Endodermal cell (in vitro differentiated cells): ENCODE measurements around the gene G6PC2. TPM values are rescaled to one million over a fixed set of nuclear protein-coding genes. Genes with fewer than 3 reads are reported as not detected.
A peak's percentile ranks its signal among the peaks of the same experiment; 100 is the strongest.

Experiments
- DNase-seq: peaks from one replicate; pipeline ENCODE4 v3.0.0-alpha.2; 2017
- H3K27ac ChIP-seq: 2 replicates; pipeline ENCODE4 v1.5.1; 2013; ENCODE audit warnings: mild to moderate bottlenecking, low read depth, low read length, moderate library complexity
- H3K27me3 ChIP-seq: 2 replicates; pipeline ENCODE4 v1.6.1; 2013; ENCODE audit warnings: mild to moderate bottlenecking, low read length, moderate library complexity; ENCODE audit not compliant: insufficient read depth, control insufficient read depth, poor library complexity, severe bottlenecking
- H3K36me3 ChIP-seq: 2 replicates; pipeline ENCODE4 v1.7.0; 2013; ENCODE audit warnings: mild to moderate bottlenecking, low read length, moderate library complexity; ENCODE audit not compliant: control insufficient read depth, insufficient read depth
- H3K4me1 ChIP-seq: one replicate; pipeline ENCODE4 v1.7.0; 2013; ENCODE audit warnings: low read length; ENCODE audit not compliant: control insufficient read depth, insufficient read depth
- H3K4me3 ChIP-seq: 2 replicates; pipeline ENCODE4 v1.5.1; 2013; ENCODE audit warnings: mild to moderate bottlenecking, low read length, moderate library complexity
- H3K9ac ChIP-seq: 2 replicates; pipeline ENCODE4 v1.6.1; 2013; ENCODE audit warnings: mild to moderate bottlenecking, low read length, moderate library complexity; ENCODE audit not compliant: poor library complexity, severe bottlenecking; ENCODE audit errors: extremely low read depth
- H3K9me3 ChIP-seq: 2 replicates; pipeline ENCODE4 v1.6.1; 2013; ENCODE audit warnings: mild to moderate bottlenecking, low read length, moderate library complexity; ENCODE audit not compliant: control insufficient read depth
- H3K27ac Mint-ChIP-seq: 2 replicates; pipeline ENCODE4 v1.8.0; 2020; ENCODE audit warnings: mixed read lengths
- H3K27me3 Mint-ChIP-seq: 2 replicates; pipeline ENCODE4 v1.8.0; 2021; ENCODE audit warnings: mild to moderate bottlenecking, mixed read lengths; ENCODE audit not compliant: insufficient read depth
- H3K36me3 Mint-ChIP-seq: 2 replicates; pipeline ENCODE4 v1.8.0; 2020; ENCODE audit warnings: low read depth, mixed read lengths
- H3K4me1 Mint-ChIP-seq: 2 replicates; pipeline ENCODE4 v1.8.0; 2020; ENCODE audit warnings: mixed read lengths
- H3K4me3 Mint-ChIP-seq: 2 replicates; pipeline ENCODE4 v1.8.0; 2020; ENCODE audit warnings: mild to moderate bottlenecking, moderate library complexity, mixed read lengths
- H3K9me3 Mint-ChIP-seq: 2 replicates; pipeline ENCODE4 v1.8.0; 2020; ENCODE audit warnings: mild to moderate bottlenecking, mixed read lengths
- CTCF ChIP-seq: fragments of 200-600 bp; sonication (generic); conservative IDR thresholded peaks from 2 replicates; pipeline ENCODE4 v1.5.0; 2021; ENCODE audit warnings: antibody characterized with exemption, mild to moderate bottlenecking
- WGBS, 2 experiments: methylation state at CpG; one replicate each; pipeline versions ENCODE4 v1.1.5 to v1.1.7; 2013; ENCODE audit warnings: missing lambda C conversion rate in 2 of 2, mixed read lengths in 1 of 2; ENCODE audit not compliant: insufficient coverage in 1 of 2, insufficient read length in 1 of 2; 5-methylcytosine and 5-hydroxymethylcytosine counted together
- total RNA-seq, 2 donors: library from RNA; stranded (reverse); fragmentation: NEBNext Ultra II Directional in 1 of 2; extraction: Animal tissue kit (Norgen Biotek cat#: 25700) in 1 of 2; gene quantifications; 2 replicates in 1 of 2; 3 replicates in 1 of 2; pipeline ENCODE4 v1.2.1, GENCODE V29; 2021

G6PC2 gene
- total RNA-seq, 2 donors from 2014 or later: not detected

GRCh38 chr2:168907940-168908662 is 7.0 kb downstream of the G6PC2 start:
- DNase-seq: peak; percentile 82
- H3K9ac ChIP-seq: no peak overlapping the region
- no peaks in the 10 kb centered on the region for H3K9me3 ChIP-seq
- no peak overlapping the region for H3K27ac ChIP-seq
- no peaks in the 10 kb centered on the region for H3K9me3 Mint-ChIP-seq
- peaks cover 29% of the 10 kb centered on the region for H3K27me3 Mint-ChIP-seq
- H3K4me3 ChIP-seq: no peak overlapping the region
- TF ChIP-seq CTCF: peak; percentile 65
- H3K36me3 Mint-ChIP-seq: no peaks in the 10 kb centered on the region
- no peak overlapping the region for H3K4me3 Mint-ChIP-seq
- peaks cover 35% of the 10 kb centered on the region for H3K4me1 Mint-ChIP-seq
- H3K36me3 ChIP-seq: no peaks in the 10 kb centered on the region
- H3K4me1 ChIP-seq: no peaks in the 10 kb centered on the region
- no peak overlapping the region for H3K27ac Mint-ChIP-seq
- 65 to 69% methylated on average over 3 to 8 of the region's 8 CpGs for WGBS, 2 experiments
- peaks cover 23% of the 10 kb centered on the region for H3K27me3 ChIP-seq

GRCh38 chr2:168910330-168910729 is 9.2 kb downstream of the G6PC2 start:
- Mint-ChIP-seq H3K4me1 (peaks cover 35% of the 10 kb centered on the region), H3K36me3 (no peaks in the 10 kb centered on the region), H3K4me3 (no peak overlapping the region), H3K27me3 (peaks cover 32% of the 10 kb centered on the region), H3K27ac (no peak overlapping the region), H3K9me3 (peaks cover under 1% of the 10 kb centered on the region)
- WGBS, 2 experiments: 59 to 77% methylated on average over 3 to 5 of the region's 5 CpGs
- Histone ChIP-seq H3K9me3 (peaks cover under 1% of the 10 kb centered on the region), H3K27me3 (peaks cover 24% of the 10 kb centered on the region), H3K36me3 (no peaks in the 10 kb centered on the region), H3K9ac (no peak overlapping the region), H3K4me1 (no peaks in the 10 kb centered on the region), H3K27ac (no peak overlapping the region), H3K4me3 (no peak overlapping the region)
- no peak for DNase-seq
- TF ChIP-seq CTCF: no peak

- peaks cover 12% of the 10 kb centered on the region for H3K9me3 ChIP-seq
- Mint-ChIP-seq H3K36me3 (no peaks in the 10 kb centered on the region), H3K27ac (no peak overlapping the region), H3K4me1 (peaks cover 33% of the 10 kb centered on the region), H3K27me3 (peaks cover 22% of the 10 kb centered on the region), H3K4me3 (peak overlapping the region; percentile 44), H3K9me3 (peaks cover 9% of the 10 kb centered on the region)
- no peak for DNase-seq
- no peak overlapping the region for H3K27ac ChIP-seq
- no peak for TF ChIP-seq CTCF
- no peak overlapping the region for H3K4me3 ChIP-seq
- H3K4me1 ChIP-seq: no peaks in the 10 kb centered on the region
- H3K36me3 ChIP-seq: no peaks in the 10 kb centered on the region
- peaks cover 13% of the 10 kb centered on the region for H3K27me3 ChIP-seq
- 78 to 80% methylated on average over 6 of the region's 6 CpGs for WGBS, 2 experiments
- no peak overlapping the region for H3K9ac ChIP-seq
Observed at GRCh38 chr2:168912466-168912865, 11.4 kb downstream of the G6PC2 start.
